Trophoblast cell (in vitro differentiated cells and primary cell): Measurements from ENCODE around the gene RTL9.

Source experiments
- DNase-seq, 2 donors: peaks; one replicate each; pipeline ENCODE4 v3.0.0-alpha.2; 2016
- H2AFZ ChIP-seq: 2 replicates; pipeline ENCODE4 v1.6.1; 2013; ENCODE audit warnings: low read length, moderate library complexity, mild to moderate bottlenecking; ENCODE audit not compliant: insufficient read depth, poor library complexity
- H2AK5ac ChIP-seq: 2 replicates; pipeline ENCODE4 v1.6.1; 2013; ENCODE audit warnings: mild to moderate bottlenecking, low read length
- H2BK120ac ChIP-seq: 2 replicates; pipeline ENCODE4 v1.6.1; 2013; ENCODE audit warnings: low read length, mild to moderate bottlenecking, moderate library complexity; ENCODE audit not compliant: insufficient read depth, poor library complexity
- H2BK12ac ChIP-seq: 2 replicates; pipeline ENCODE4 v1.6.1; 2013; ENCODE audit warnings: mild to moderate bottlenecking, low read length, moderate library complexity
- H2BK5ac ChIP-seq: 2 replicates; pipeline ENCODE4 v1.6.1; 2013; ENCODE audit warnings: low read length, low read depth, moderate library complexity, mild to moderate bottlenecking; ENCODE audit not compliant: poor library complexity
- H3K14ac ChIP-seq: 2 replicates; pipeline ENCODE4 v1.6.1; 2013; ENCODE audit warnings: mild to moderate bottlenecking, low read length
- H3K18ac ChIP-seq: 2 replicates; pipeline ENCODE4 v1.6.1; 2013; ENCODE audit warnings: mild to moderate bottlenecking, low read length
- H3K23ac ChIP-seq: 2 replicates; pipeline ENCODE4 v1.6.1; 2013; ENCODE audit warnings: low read length
- H3K27ac ChIP-seq: 2 replicates; pipeline ENCODE4 v1.5.1; 2013; ENCODE audit warnings: low read depth, mild to moderate bottlenecking, inconsistent platforms, low read length, moderate library complexity
- H3K27me3 ChIP-seq: 2 replicates; pipeline ENCODE4 v1.6.1; 2013; ENCODE audit warnings: inconsistent platforms, mild to moderate bottlenecking, low read length, moderate library complexity; ENCODE audit not compliant: insufficient read depth
- H3K36me3 ChIP-seq, 2 experiments: 1 replicate in 1 of 2; 2 replicates in 1 of 2; pipeline ENCODE4 v1.6.1; 2013; ENCODE audit warnings: low read length in 2 of 2, mild to moderate bottlenecking in 2 of 2, moderate library complexity in 1 of 2; ENCODE audit not compliant: insufficient read depth in 2 of 2, control insufficient read depth in 1 of 2
- H3K4ac ChIP-seq: 2 replicates; pipeline ENCODE4 v1.6.1; 2013; ENCODE audit warnings: low read depth, mild to moderate bottlenecking, low read length, moderate library complexity
- H3K4me1 ChIP-seq, 2 experiments: 1 replicate in 1 of 2; 2 replicates in 1 of 2; pipeline ENCODE4 v1.6.1; 2013; ENCODE audit warnings: low read length in 2 of 2, mild to moderate bottlenecking in 2 of 2, moderate library complexity in 1 of 2; ENCODE audit not compliant: insufficient read depth in 2 of 2, control insufficient read depth in 1 of 2
- H3K4me2 ChIP-seq: 2 replicates; pipeline ENCODE4 v1.6.1; 2013; ENCODE audit warnings: inconsistent platforms, mild to moderate bottlenecking, low read length, moderate library complexity
- H3K4me3 ChIP-seq: 2 replicates; pipeline ENCODE4 v1.5.1; 2013; ENCODE audit warnings: mild to moderate bottlenecking, low read depth, low read length, inconsistent platforms
- H3K79me1 ChIP-seq: one replicate; pipeline ENCODE4 v1.6.1; 2013; ENCODE audit warnings: low read length
- H3K79me2 ChIP-seq: 2 replicates; pipeline ENCODE4 v1.6.1; 2013; ENCODE audit warnings: low read length, mild to moderate bottlenecking; ENCODE audit not compliant: control insufficient read depth, insufficient read depth, poor library complexity
- H3K9ac ChIP-seq: 2 replicates; pipeline ENCODE4 v1.6.1; 2013; ENCODE audit warnings: mild to moderate bottlenecking, low read length
- H3K9me3 ChIP-seq: 2 replicates; pipeline ENCODE4 v1.6.1; 2013; ENCODE audit warnings: low read depth, mild to moderate bottlenecking, control low read depth, inconsistent platforms, low read length; ENCODE audit not compliant: insufficient read depth
- H4K12ac ChIP-seq: 2 replicates; pipeline ENCODE4 v1.6.1; 2013; ENCODE audit warnings: low read depth, mild to moderate bottlenecking, low read length, moderate library complexity
- H4K8ac ChIP-seq: 2 replicates; pipeline ENCODE4 v1.6.1; 2013; ENCODE audit warnings: low read depth, mild to moderate bottlenecking, low read length, moderate library complexity
- H4K91ac ChIP-seq: one replicate; pipeline ENCODE4 v1.6.1; 2013; ENCODE audit warnings: low read depth, mild to moderate bottlenecking, low read length, moderate library complexity
- WGBS: extraction: QIAGEN DNeasy Blood & Tissue Kit; methylation state at CpG from one replicate; pipeline ENCODE4 v1.1.7; 2013; ENCODE audit warnings: missing lambda C conversion rate; ENCODE audit not compliant: insufficient read length, insufficient coverage; ENCODE audit errors: extremely low coverage; 5-methylcytosine and 5-hydroxymethylcytosine counted together

Gene RTL9

DNA sequence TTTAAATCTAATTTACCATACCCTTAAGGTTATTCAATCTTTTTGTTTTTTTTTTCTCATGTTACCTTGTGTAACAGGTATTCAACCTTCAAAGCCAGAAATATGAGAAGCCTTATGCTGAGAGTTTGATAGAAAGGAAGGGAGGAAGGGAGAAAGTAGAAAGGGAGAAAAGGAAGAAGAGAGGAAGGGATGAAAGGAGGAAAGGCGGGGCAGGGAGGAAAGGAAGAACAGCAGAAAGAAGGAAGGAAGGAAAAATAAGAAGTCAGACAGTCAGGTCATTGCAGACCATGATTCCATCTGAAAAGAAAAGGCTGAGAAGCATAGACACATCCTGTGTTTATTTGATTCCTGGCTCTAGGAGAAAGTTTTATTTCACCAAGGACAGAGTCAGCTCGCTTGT is 30.9 kb downstream of the RTL9 start:
- no peak overlapping the region for H2AFZ ChIP-seq
- no CpG with 5 or more reads among the region's 2 CpGs for WGBS
- no peak overlapping the region for H4K91ac ChIP-seq
- no peaks in the 10 kb centered on the region for H3K9me3 ChIP-seq
- no peak overlapping the region for H4K8ac ChIP-seq
- no peaks in the 10 kb centered on the region for H3K27me3 ChIP-seq
- H3K79me2 ChIP-seq: no peaks in the 10 kb centered on the region
- peaks cover 0 to 1% of the 10 kb centered on the region in 2 experiments for H3K4me1 ChIP-seq
- H3K4ac ChIP-seq: no peak overlapping the region
- DNase-seq: no peak
- H2BK12ac ChIP-seq: no peak overlapping the region
- no peak overlapping the region for H3K23ac ChIP-seq
- no peak overlapping the region for H2BK120ac ChIP-seq
- no peak overlapping the region for H3K14ac ChIP-seq
- no peak overlapping the region for H3K4me3 ChIP-seq
- no peak overlapping the region for H4K12ac ChIP-seq
- H3K79me1 ChIP-seq: no peaks in the 10 kb centered on the region
- H3K36me3 ChIP-seq: no peaks in the 10 kb centered on the region
- no peak overlapping the region for H3K18ac ChIP-seq
- H2AK5ac ChIP-seq: no peak overlapping the region
- no peak overlapping the region for H3K9ac ChIP-seq
- no peak overlapping the region for H3K27ac ChIP-seq
- H3K4me2 ChIP-seq: no peak overlapping the region
- no peak overlapping the region for H2BK5ac ChIP-seq

DNA sequence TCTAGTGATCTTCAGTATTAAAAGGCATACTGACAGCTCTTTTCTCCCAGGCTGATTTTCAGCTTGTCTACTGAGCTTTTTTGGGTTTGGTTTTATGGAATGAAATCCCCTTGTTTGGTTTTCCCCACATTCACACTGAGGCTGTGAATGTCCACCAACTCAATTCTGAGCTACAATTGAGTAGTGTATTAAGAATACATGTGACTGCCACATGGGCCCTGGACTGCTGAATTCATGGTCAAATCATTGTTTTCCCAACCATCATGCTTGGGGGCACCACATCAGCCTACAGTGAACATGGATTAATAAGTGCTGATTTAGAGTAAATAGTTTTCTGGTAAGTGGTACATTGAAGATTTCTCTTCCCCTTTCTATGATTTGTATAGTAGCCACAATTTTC is 32.4 kb downstream of the RTL9 start:
- Histone ChIP-seq H4K12ac (no peak overlapping the region), H3K9ac (no peak overlapping the region), H3K4me3 (no peak overlapping the region), H3K14ac (no peak overlapping the region), H2BK12ac (no peak overlapping the region), H2AFZ (no peak overlapping the region), H2BK5ac (no peak overlapping the region), H4K8ac (no peak overlapping the region), H3K9me3 (no peaks in the 10 kb centered on the region), H3K4ac (no peak overlapping the region), H3K36me3 (no peaks in the 10 kb centered on the region), H2AK5ac (no peak overlapping the region), H3K4me2 (no peak overlapping the region), H4K91ac (no peak overlapping the region), H3K27ac (no peak overlapping the region), H3K4me1 (peaks cover 9 to 11% of the 10 kb centered on the region in 2 experiments), H3K27me3 (no peaks in the 10 kb centered on the region), H3K23ac (no peak overlapping the region), H3K18ac (no peak overlapping the region), H2BK120ac (no peak overlapping the region), H3K79me1 (peaks cover 5% of the 10 kb centered on the region), H3K79me2 (peaks cover 2% of the 10 kb centered on the region)
- DNase-seq: no peak

DNA sequence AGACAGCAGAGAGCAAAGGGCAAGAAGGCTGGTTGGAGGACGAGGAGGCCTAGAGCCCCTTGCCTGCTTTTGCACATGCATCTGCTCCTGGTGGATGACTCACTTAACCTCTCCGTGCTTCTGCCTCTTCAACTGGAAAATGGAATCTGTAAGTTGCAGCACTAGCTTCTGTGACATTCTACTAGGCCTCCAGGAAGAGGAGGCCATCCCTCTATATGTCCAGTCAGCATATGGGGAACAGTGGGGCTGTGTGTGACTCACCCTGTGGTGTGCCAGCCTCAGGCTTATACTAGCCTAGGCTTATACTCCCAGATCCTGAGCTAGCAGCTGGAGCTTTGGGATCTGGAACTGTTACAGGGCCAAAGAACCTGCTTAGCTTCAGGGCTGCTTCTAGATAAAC is 36.0 kb downstream of the RTL9 start:
- Histone ChIP-seq H2BK12ac (no peak overlapping the region), H2AFZ (no peak overlapping the region), H3K4ac (no peak overlapping the region), H4K91ac (peak overlapping the region; percentile 77), H4K8ac (no peak overlapping the region), H3K4me1 (peaks cover 15 to 16% of the 10 kb centered on the region in 2 experiments), H3K4me3 (no peak overlapping the region), H3K36me3 (no peaks in the 10 kb centered on the region), H3K23ac (no peak overlapping the region), H2BK5ac (no peak overlapping the region), H2AK5ac (no peak overlapping the region), H3K14ac (no peak overlapping the region), H4K12ac (no peak overlapping the region), H3K79me1 (peaks cover 5% of the 10 kb centered on the region), H3K9me3 (no peaks in the 10 kb centered on the region), H3K18ac (no peak overlapping the region), H3K9ac (no peak overlapping the region), H3K27me3 (no peaks in the 10 kb centered on the region), H2BK120ac (no peak overlapping the region), H3K27ac (peak overlapping the region; percentile 70), H3K4me2 (no peak overlapping the region), H3K79me2 (peaks cover 2% of the 10 kb centered on the region)
- peak in 1 of 2 donors; percentile 45 for DNase-seq
- WGBS: no CpG with 5 or more reads among the region's 2 CpGs

DNA sequence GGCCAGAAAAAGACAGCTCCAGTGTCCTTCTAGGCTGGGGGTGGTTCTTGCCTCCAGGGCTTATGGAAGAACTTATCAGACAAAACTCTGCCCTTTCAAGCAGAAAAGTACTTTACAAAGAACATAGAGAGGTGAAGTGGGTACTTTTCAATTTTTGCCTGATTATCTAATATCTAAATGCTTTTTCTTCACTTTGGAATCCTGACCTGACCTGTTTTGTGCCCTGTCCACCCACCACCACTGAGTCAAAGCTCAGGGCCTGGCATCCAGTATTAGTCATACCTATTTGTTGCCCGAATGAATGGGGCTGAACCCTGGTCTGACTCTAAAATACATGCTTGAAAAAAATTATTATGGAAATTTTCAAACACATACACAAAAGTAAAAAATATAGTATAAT is 37.2 kb downstream of the RTL9 start:
- DNase-seq: peak in 1 of 2 donors; percentile 62
- Histone ChIP-seq H3K36me3 (no peaks in the 10 kb centered on the region), H2BK12ac (no peak overlapping the region), H4K91ac (peak overlapping the region; percentile 14), H3K23ac (no peak overlapping the region), H3K4me2 (no peak overlapping the region), H3K4ac (no peak overlapping the region), H3K14ac (no peak overlapping the region), H4K8ac (peak overlapping the region; percentile 38), H3K4me1 (peaks cover 15 to 16% of the 10 kb centered on the region in 2 experiments), H3K79me1 (peaks cover 5% of the 10 kb centered on the region), H2AK5ac (no peak overlapping the region), H3K4me3 (no peak overlapping the region), H2AFZ (no peak overlapping the region), H3K9me3 (no peaks in the 10 kb centered on the region), H3K27me3 (no peaks in the 10 kb centered on the region), H3K79me2 (peaks cover 2% of the 10 kb centered on the region), H3K27ac (no peak overlapping the region), H2BK5ac (no peak overlapping the region), H3K18ac (no peak overlapping the region), H3K9ac (no peak overlapping the region), H2BK120ac (no peak overlapping the region), H4K12ac (no peak overlapping the region)
- no CpG with 5 or more reads among the region's 1 CpG for WGBS
